A673 (cell line): Measurements from ENCODE around the gene PRKCQ.

ENCODE experiments used
- EZH2 ChIP-seq: fragments of 200-600 bp; sonication (generic); IDR thresholded peaks from 2 replicates; pipeline ENCODE4 v1.6.1; 2017; ENCODE audit warnings: borderline replicate concordance, low read depth, mild to moderate bottlenecking, mixed read lengths, antibody characterized with exemption, low read length; ENCODE audit not compliant: poor library complexity, severe bottlenecking
- TF ChIP-seq, protein P1 (sequence below): fragments of 300-800, 200-600 bp; sonication (generic); conservative IDR thresholded peaks from 2 replicates; pipeline ENCODE4 v1.5.1; 2017; ENCODE audit warnings: low read depth, mild to moderate bottlenecking, antibody characterized with exemption, low read length, moderate library complexity, mixed read lengths

GRCh38 chr10:6588082-6588481 is 8.0 kb upstream of the PRKCQ start:
- TF ChIP-seq, protein P1, sequence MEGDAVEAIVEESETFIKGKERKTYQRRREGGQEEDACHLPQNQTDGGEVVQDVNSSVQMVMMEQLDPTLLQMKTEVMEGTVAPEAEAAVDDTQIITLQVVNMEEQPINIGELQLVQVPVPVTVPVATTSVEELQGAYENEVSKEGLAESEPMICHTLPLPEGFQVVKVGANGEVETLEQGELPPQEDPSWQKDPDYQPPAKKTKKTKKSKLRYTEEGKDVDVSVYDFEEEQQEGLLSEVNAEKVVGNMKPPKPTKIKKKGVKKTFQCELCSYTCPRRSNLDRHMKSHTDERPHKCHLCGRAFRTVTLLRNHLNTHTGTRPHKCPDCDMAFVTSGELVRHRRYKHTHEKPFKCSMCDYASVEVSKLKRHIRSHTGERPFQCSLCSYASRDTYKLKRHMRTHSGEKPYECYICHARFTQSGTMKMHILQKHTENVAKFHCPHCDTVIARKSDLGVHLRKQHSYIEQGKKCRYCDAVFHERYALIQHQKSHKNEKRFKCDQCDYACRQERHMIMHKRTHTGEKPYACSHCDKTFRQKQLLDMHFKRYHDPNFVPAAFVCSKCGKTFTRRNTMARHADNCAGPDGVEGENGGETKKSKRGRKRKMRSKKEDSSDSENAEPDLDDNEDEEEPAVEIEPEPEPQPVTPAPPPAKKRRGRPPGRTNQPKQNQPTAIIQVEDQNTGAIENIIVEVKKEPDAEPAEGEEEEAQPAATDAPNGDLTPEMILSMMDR: no peak
- no peak for TF ChIP-seq EZH2
